Measurements from ENCODE around the gene PLPP3.

The PLPP3 gene

GRCh38 chr1:56545711-56546110, 33.7 kb downstream of the PLPP3 start:
- no peak for DNase-seq

DNA sequence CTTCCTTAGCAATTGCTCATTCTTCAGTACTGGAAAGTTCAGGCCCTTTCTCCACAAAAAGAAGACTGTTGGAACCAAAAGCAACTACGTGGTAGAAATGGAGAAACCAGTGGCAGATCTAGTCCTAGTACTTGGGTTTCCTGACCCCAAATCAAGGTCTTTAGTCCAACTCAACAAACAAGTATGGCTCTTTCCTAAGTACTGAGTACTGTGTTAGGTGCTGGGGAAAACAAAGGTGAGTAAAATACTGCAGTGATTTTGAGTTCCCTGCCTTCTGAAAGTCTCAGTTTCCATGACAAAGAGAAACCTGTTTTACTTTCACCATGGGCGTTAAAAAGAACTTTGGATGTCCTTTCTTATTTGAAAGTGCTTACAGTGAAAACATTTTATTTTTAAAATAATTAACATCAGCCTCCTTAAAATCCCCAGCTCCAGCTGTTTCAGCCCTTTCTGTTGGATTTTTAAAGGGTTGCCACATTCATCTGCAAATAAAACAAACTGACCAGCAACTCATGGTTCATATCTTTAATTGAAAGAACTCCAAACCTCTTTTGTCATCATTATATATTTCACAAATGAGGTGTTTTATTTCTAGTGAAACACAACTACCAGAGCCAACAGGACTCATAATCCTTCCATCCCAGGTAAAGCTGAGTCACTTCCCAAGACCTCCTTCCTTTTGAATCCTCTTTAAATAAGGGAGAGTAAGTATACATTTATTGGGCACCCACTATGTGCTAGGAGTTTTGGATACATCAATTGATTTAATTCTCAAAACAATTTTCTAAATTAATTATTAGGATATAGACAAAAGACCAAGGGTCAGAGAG, 35.4 kb downstream of the PLPP3 start:
- no peak for DNase-seq

GRCh38 chr1:56542651-56543050, 36.7 kb downstream of the PLPP3 start:
- DNase-seq = no peak

- no peak for DNase-seq
Observed at GRCh38 chr1:56541408-56541807, 38.0 kb downstream of the PLPP3 start.

- no peak for DNase-seq
Observed at GRCh38 chr1:56540467-56540866, 38.9 kb downstream of the PLPP3 start.

DNA sequence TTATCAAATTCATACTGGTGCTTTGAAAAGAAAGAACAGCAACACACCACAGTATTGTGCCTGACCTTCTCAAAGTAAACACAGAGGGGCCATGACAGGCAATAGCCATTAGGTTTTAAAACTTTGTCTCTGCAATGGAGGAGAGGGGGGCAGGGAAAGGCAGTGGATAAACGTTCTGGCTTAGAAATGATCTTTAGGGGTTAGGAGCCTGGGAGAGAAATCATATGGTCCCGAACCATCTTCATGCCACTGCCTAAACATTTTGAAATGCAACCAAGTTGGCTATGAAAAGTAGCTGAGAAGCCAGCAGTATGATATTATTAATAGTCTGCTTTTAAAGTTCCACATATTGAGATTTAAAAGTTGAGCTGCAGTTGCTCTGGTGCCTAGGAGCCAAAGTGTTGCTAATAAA, 39.8 kb downstream of the PLPP3 start:
- no peak for DNase-seq

DNA sequence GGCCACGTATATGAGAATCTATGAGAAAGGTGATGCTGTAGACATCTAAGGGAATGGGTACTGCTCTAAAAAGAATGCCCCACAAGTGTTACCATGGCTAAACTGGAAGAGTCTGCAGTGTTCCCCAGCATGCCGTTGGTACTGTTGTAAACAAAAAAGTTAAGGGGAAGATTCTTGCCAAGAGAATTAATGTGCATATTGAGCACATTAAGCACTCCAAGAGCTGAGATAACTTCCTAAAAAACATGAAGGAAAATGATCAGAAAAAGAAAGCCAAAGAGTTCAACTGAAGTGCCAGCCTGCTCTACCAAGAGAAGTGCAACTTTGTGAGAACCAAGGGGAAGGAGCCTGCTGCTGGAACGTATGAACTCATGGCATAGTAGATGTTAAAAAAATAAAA, 40.8 kb downstream of the PLPP3 start:
- DNase-seq = peak; percentile 18

DNA sequence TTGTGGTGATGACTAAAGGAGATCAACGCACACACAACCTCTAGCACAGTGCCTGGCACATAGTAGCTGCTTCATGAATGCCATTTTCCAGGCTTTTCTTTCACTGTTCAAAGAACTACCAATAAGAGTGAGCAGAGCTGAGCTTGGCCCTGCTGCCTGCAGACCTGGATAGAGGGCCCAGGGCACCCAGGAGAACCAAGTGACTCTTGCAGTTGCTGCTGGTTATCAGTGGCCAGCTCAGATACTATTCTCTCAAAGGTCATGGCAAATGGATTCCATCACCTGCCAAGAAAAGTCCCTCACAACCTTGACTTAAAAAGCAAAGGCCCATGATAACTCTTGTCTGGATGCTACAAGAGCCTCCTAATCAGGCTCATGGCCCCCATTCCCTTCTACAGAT, 41.7 kb downstream of the PLPP3 start:
- DNase-seq = no peak

DNA sequence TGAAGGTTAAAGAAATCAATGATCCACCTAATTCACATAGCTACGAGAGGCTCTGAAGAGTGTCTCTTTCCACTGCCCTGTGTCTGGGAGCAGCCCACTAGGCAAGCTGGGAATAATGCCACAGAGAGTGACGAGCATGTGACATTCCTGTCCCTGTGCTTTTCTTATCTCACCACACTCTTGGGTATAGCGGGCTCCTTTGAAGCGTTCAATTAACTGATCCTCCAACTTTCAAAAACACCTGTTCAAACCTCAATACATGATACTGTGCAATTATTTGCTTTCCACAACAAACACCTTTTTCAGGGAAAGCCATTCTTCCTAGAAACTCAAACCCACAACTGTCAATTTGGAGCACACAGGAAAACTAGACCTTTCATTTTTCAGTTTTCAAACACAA, 43.4 kb downstream of the PLPP3 start:
- no peak for DNase-seq

DNA sequence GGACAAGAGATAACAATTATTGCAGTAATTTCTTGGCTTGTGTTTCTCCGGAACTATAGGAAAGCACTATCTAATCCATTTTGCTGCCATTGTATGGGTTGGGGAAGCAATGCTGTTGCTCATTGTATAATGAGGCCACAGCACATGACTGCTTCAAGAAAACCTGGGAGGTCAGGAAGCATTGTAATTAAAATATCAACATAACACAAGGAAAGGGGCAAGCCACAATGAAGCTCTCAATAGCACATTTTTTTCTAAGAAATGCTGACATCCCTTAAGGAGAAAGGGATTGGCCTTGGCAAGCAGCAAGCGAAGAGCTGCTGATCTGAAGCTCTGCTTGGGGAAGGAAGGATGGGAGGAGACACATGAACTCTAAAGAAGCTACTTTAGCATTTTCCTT, 44.0 kb downstream of the PLPP3 start:
- no peak for DNase-seq

- no peak for DNase-seq
Observed at GRCh38 chr1:56534130-56534651, 45.2 kb downstream of the PLPP3 start.

GRCh38 chr1:56533621-56534020, 45.7 kb downstream of the PLPP3 start:
- DNase-seq = no peak

- DNase-seq = no peak
Observed at GRCh38 chr1:56533197-56533596, 46.2 kb downstream of the PLPP3 start.

DNA sequence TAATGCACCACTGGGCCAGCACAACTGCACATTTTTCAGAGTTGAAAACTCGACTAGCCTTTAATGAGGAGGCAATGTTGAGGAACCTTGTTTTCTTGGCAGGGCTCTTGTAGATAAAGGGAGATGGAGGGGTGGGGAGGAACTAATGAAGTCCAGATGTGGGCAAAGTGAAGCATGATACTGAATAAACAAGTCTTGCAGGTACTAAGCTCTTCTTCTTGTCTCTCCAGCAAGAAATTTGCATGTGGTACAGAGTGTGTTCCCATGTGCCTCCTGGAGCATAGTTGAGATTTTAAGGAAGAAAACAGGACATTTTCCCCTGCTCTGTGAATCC, 47.0 kb downstream of the PLPP3 start:
- DNase-seq = no peak

- DNase-seq = no peak
Observed at GRCh38 chr1:56531624-56532349, 47.6 kb downstream of the PLPP3 start.

GRCh38 chr1:56529801-56530200, 49.6 kb downstream of the PLPP3 start:
- DNase-seq = no peak

DNA sequence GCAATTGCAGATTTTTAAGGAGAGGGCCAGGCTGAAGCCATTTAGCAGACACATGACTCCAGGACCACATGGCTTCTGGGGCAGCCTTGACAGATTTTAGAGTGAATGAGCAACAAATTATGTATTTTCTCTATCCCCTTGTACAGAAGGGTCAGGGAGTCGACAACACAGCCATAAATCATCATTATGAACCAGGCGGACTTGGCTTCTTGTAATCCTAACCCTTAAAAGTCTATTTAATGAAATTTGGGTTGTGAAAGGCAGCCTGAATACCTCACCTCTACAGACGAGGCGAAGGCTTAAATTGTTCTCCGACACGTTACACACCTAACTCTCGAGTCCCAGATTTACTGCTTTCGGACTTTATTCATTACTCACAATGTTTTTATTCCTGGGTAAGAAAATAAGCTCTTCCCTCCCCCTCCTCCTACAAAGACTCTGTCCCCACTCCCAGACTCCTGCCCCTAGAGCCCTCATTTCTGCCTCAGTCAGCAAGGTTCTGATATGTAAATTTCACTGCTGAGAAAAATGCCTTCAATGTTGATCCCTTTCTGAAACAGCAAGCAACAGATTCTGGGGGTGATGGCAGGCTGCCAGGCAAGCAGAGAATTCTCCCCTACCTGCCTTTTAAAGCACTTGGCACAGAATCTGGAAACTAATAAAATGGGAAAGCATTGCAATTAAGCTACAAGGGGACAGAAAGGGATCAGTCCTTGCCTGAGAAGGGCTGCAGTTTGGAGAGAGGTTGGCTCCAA, 51.6 kb downstream of the PLPP3 start:
- no peak for DNase-seq

- no peak for DNase-seq
Observed at GRCh38 chr1:56526571-56527174, 52.7 kb downstream of the PLPP3 start.

GRCh38 chr1:56525489-56526041, 53.8 kb downstream of the PLPP3 start:
- no peak for DNase-seq

- no peak for DNase-seq
Observed at GRCh38 chr1:56524263-56524662, 55.1 kb downstream of the PLPP3 start.

GRCh38 chr1:56522680-56523079, 56.7 kb downstream of the PLPP3 start:
- DNase-seq = no peak

DNA sequence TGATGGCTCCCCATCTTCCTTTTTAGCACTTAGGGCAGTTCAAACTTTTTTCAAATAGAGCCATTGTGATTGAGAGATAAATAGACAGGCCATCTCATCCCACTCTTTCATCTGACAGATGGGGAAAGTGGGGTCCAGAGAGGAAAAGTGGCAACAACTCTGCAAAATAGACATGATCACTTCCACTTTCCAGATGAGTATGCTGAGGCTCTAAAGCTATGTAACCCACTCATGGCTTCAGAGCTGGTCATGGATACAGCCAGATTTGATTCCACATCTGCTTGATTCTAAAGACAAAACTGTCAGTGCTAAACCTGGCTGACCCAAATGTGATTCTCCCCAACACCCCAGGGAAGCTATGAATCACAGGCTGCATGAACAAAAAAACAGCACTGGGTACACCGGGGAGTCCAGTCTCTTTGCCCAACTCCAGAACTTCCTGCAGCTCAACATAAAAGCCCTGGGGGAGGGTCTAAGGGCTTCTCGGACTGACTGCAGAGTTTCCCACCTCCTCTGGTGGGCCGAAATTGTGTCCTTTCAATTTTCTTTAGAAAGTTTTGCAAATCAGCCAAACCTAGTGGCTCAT, 59.3 kb downstream of the PLPP3 start:
- no peak for DNase-seq

Data from midbrain (tissue), 1 donor.